SH-SY5Y (cell line): Measurements from ENCODE around the gene OSBPL10.

Experiments used
- GATA2 ChIP-seq: IDR thresholded peaks from 2 replicates; pipeline ENCODE4 v1.6.1; 2011; ENCODE audit warnings: mild to moderate bottlenecking, low read depth, low read length
- GATA3 ChIP-seq: IDR thresholded peaks from 2 replicates; pipeline ENCODE4 v1.6.1; 2011; ENCODE audit warnings: low read depth, mild to moderate bottlenecking, low read length, moderate library complexity

GRCh38 chr3:31772272-31772671 is 208.8 kb downstream of the OSBPL10 start:
- TF ChIP-seq GATA2 = no peak
- no peak for TF ChIP-seq GATA3
